Right lung (tissue), 5 donors: ENCODE results near the gene LIPH. TPM values are rescaled to one million over a fixed set of nuclear protein-coding genes. Genes with fewer than 3 reads are reported as not detected.
"Not testable (repeated sequence)": the region's sequence is repeated elsewhere in the genome, so short reads cannot be mapped to it uniquely, and the experiment has no call there.

Experiments used
- DNase-seq, 2 donors: peaks; one replicate each; pipeline ENCODE4 v3.0.0-alpha.2; 2013
- polyA plus RNA-seq, 5 donors: library from polyadenylated mRNA; unstranded; fragments of 120-200 nt; gene quantifications; one replicate each; pipeline versions ENCODE4 v1.2.1 to v1.2.3, GENCODE V29; 2013; ENCODE audit warnings: inconsistent platforms in 1 of 5, low replicate concordance in 1 of 5; ENCODE audit not compliant: insufficient read length in 5 of 5, insufficient read depth in 1 of 5

The LIPH gene
- polyA plus RNA-seq, 5 donors, result 2.1 to 4.5 (median 2.9) TPM

- DNase-seq, result no peak
Observed at GRCh38 chr3:185489462-185489861, 62.9 kb downstream of the LIPH start.

GRCh38 chr3:185488465-185488864, 63.9 kb downstream of the LIPH start:
- DNase-seq, result no peak

GRCh38 chr3:185486394-185486793, 66.0 kb downstream of the LIPH start:
- no peak for DNase-seq

GRCh38 chr3:185484296-185484695, 68.1 kb downstream of the LIPH start:
- no peak for DNase-seq

GRCh38 chr3:185479373-185479945, 72.9 kb downstream of the LIPH start:
- no peak for DNase-seq

- DNase-seq, result no peak
Observed at GRCh38 chr3:185477316-185477715, 75.1 kb downstream of the LIPH start.

- DNase-seq, result not testable (repeated sequence)
Observed at GRCh38 chr3:185474922-185475321, 77.5 kb downstream of the LIPH start.

GRCh38 chr3:185473290-185473815, 79.0 kb downstream of the LIPH start:
- DNase-seq, result no peak

GRCh38 chr3:185470323-185470722, 82.1 kb downstream of the LIPH start:
- no peak for DNase-seq

GRCh38 chr3:185469542-185469941, 82.8 kb downstream of the LIPH start:
- DNase-seq, result no peak

- DNase-seq, result not testable (repeated sequence)
Observed at GRCh38 chr3:185466123-185466522, 86.3 kb downstream of the LIPH start.

GRCh38 chr3:185465471-185465870, 86.9 kb downstream of the LIPH start:
- DNase-seq, result no peak

- no peak for DNase-seq
Observed at GRCh38 chr3:185460719-185461350, 91.6 kb downstream of the LIPH start.

GRCh38 chr3:185460309-185460708, 92.1 kb downstream of the LIPH start:
- no peak for DNase-seq

- DNase-seq, result no peak
Observed at GRCh38 chr3:185457376-185457775, 95.0 kb downstream of the LIPH start.

Other genes starting within 250 kb of the LIPH start
- 10 to 100 TPM; 36.5 to 49.0 (median 44.1) TPM for gene MAP3K13, start 189.5 kb downstream of the LIPH start, polyA plus RNA-seq
- gene TMEM41A, start 53.6 kb downstream of the LIPH start, polyA plus RNA-seq, result 10 to 100 TPM; 40.8 to 50.6 (median 47.8) TPM
- gene SENP2, start 33.7 kb upstream of the LIPH start, polyA plus RNA-seq, result 10 to 100 TPM; 34.5 to 49.6 (median 46.1) TPM